Activated naive CD8-positive, alpha-beta T cell treated with anti-CD3 and anti-CD28 coated beads for 36 hours (primary cell): ENCODE results near the gene CCDC85C. TPM values are rescaled to one million over a fixed set of nuclear protein-coding genes. Genes with fewer than 3 reads are reported as not detected.

ENCODE experiments used
- DNase-seq: peaks from one replicate; pipeline ENCODE4 v3.0.0; 2021
- H3K27ac Mint-ChIP-seq: one replicate; pipeline ENCODE4 v1.8.0; 2022; ENCODE audit warnings: mild to moderate bottlenecking, moderate library complexity, mixed read lengths
- H3K27me3 Mint-ChIP-seq: one replicate; pipeline ENCODE4 v1.8.0; 2022; ENCODE audit warnings: mild to moderate bottlenecking, mixed read lengths
- H3K36me3 Mint-ChIP-seq: one replicate; pipeline ENCODE4 v1.8.0; 2021; ENCODE audit warnings: mild to moderate bottlenecking, mixed read lengths
- H3K4me1 Mint-ChIP-seq: one replicate; pipeline ENCODE4 v1.8.0; 2021; ENCODE audit warnings: mixed read lengths
- H3K4me3 Mint-ChIP-seq: one replicate; pipeline ENCODE4 v1.8.0; 2022; ENCODE audit warnings: mild to moderate bottlenecking, moderate library complexity, mixed read lengths
- H3K9me3 Mint-ChIP-seq: one replicate; pipeline ENCODE4 v1.8.0; 2022; ENCODE audit warnings: mixed read lengths
- total RNA-seq, 2 experiments: library from RNA; stranded (reverse); gene quantifications; one replicate each; pipeline ENCODE4 v1.2.3, GENCODE V29; 2021

The CCDC85C gene
- total RNA-seq, 2 experiments from 2014 or later: 6.3 to 8.9 TPM

GRCh38 chr14:99602788-99603415, 1.1 kb downstream of the CCDC85C start:
- H3K27me3 Mint-ChIP-seq: peaks cover 6% of the 10 kb centered on the region
- no peak for DNase-seq
- peak overlapping the region; percentile 63 for H3K4me3 Mint-ChIP-seq
- no peaks in the 10 kb centered on the region for H3K9me3 Mint-ChIP-seq
- no peak overlapping the region for H3K27ac Mint-ChIP-seq
- no peaks in the 10 kb centered on the region for H3K36me3 Mint-ChIP-seq
- peaks cover 21% of the 10 kb centered on the region for H3K4me1 Mint-ChIP-seq

- DNase-seq: no peak
- Mint-ChIP-seq H3K4me1 (peaks cover 21% of the 10 kb centered on the region), H3K27ac (no peak overlapping the region), H3K9me3 (no peaks in the 10 kb centered on the region), H3K27me3 (peaks cover 6% of the 10 kb centered on the region), H3K4me3 (peak overlapping the region; percentile 63), H3K36me3 (no peaks in the 10 kb centered on the region)
Measured at GRCh38 chr14:99602054-99602787, 1.8 kb downstream of the CCDC85C start.

- Mint-ChIP-seq H3K9me3 (no peaks in the 10 kb centered on the region), H3K27ac (no peak overlapping the region), H3K4me3 (no peak overlapping the region), H3K36me3 (no peaks in the 10 kb centered on the region), H3K4me1 (peaks cover 21% of the 10 kb centered on the region), H3K27me3 (peaks cover 6% of the 10 kb centered on the region)
- DNase-seq: no peak
Measured at GRCh38 chr14:99601361-99601831, 2.6 kb downstream of the CCDC85C start.

- Mint-ChIP-seq H3K4me1 (peaks cover 18% of the 10 kb centered on the region), H3K9me3 (no peaks in the 10 kb centered on the region), H3K36me3 (no peaks in the 10 kb centered on the region), H3K27ac (peak overlapping the region; percentile 38), H3K27me3 (peaks cover 6% of the 10 kb centered on the region), H3K4me3 (no peak overlapping the region)
- DNase-seq: no peak
Measured at GRCh38 chr14:99600232-99600888, 3.6 kb downstream of the CCDC85C start.

GRCh38 chr14:99599393-99599792, 4.6 kb downstream of the CCDC85C start:
- no peak for DNase-seq
- H3K9me3 Mint-ChIP-seq: no peaks in the 10 kb centered on the region
- peaks cover 6% of the 10 kb centered on the region for H3K27me3 Mint-ChIP-seq
- H3K36me3 Mint-ChIP-seq: no peaks in the 10 kb centered on the region
- no peak overlapping the region for H3K4me3 Mint-ChIP-seq
- H3K4me1 Mint-ChIP-seq: peaks cover 26% of the 10 kb centered on the region
- H3K27ac Mint-ChIP-seq: no peak overlapping the region

GRCh38 chr14:99598774-99599173, 5.2 kb downstream of the CCDC85C start:
- H3K9me3 Mint-ChIP-seq: no peaks in the 10 kb centered on the region
- DNase-seq: no peak
- no peak overlapping the region for H3K27ac Mint-ChIP-seq
- peaks cover 26% of the 10 kb centered on the region for H3K4me1 Mint-ChIP-seq
- H3K36me3 Mint-ChIP-seq: no peaks in the 10 kb centered on the region
- H3K27me3 Mint-ChIP-seq: peaks cover 6% of the 10 kb centered on the region
- H3K4me3 Mint-ChIP-seq: no peak overlapping the region

GRCh38 chr14:99597911-99598600, 6.0 kb downstream of the CCDC85C start:
- Mint-ChIP-seq H3K36me3 (no peaks in the 10 kb centered on the region), H3K4me1 (peaks cover 26% of the 10 kb centered on the region), H3K9me3 (no peaks in the 10 kb centered on the region), H3K4me3 (no peak overlapping the region), H3K27ac (no peak overlapping the region), H3K27me3 (peaks cover 6% of the 10 kb centered on the region)
- DNase-seq: no peak

GRCh38 chr14:99596772-99597171, 7.2 kb downstream of the CCDC85C start:
- no peak overlapping the region for H3K4me3 Mint-ChIP-seq

GRCh38 chr14:99596071-99596627, 7.9 kb downstream of the CCDC85C start:
- H3K27ac Mint-ChIP-seq: no peak overlapping the region
- no peak for DNase-seq
- no peaks in the 10 kb centered on the region for H3K36me3 Mint-ChIP-seq
- no peak overlapping the region for H3K4me3 Mint-ChIP-seq
- H3K9me3 Mint-ChIP-seq: no peaks in the 10 kb centered on the region
- peaks cover 13% of the 10 kb centered on the region for H3K4me1 Mint-ChIP-seq
- H3K27me3 Mint-ChIP-seq: no peaks in the 10 kb centered on the region

More at GRCh38 chr14:99596772-99597171, 7.2 kb downstream of the CCDC85C start:
- no peaks in the 10 kb centered on the region for H3K27me3 Mint-ChIP-seq
- no peak for DNase-seq
- H3K27ac Mint-ChIP-seq: no peak overlapping the region
- H3K4me1 Mint-ChIP-seq: peaks cover 16% of the 10 kb centered on the region
- no peaks in the 10 kb centered on the region for H3K9me3 Mint-ChIP-seq
- H3K36me3 Mint-ChIP-seq: no peaks in the 10 kb centered on the region

- Mint-ChIP-seq H3K36me3 (no peaks in the 10 kb centered on the region), H3K9me3 (no peaks in the 10 kb centered on the region), H3K27me3 (no peaks in the 10 kb centered on the region), H3K4me3 (no peak overlapping the region), H3K27ac (peak overlapping the region; percentile 62), H3K4me1 (peaks cover 13% of the 10 kb centered on the region)
- no peak for DNase-seq
Measured at GRCh38 chr14:99595524-99595923, 8.5 kb downstream of the CCDC85C start.

- Mint-ChIP-seq H3K4me3 (peak overlapping the region; percentile 62), H3K27me3 (no peaks in the 10 kb centered on the region), H3K9me3 (no peaks in the 10 kb centered on the region), H3K36me3 (no peaks in the 10 kb centered on the region), H3K4me1 (peaks cover 10% of the 10 kb centered on the region), H3K27ac (peak overlapping the region; percentile 62)
- peak; percentile 40 for DNase-seq
Measured at GRCh38 chr14:99595034-99595433, 9.0 kb downstream of the CCDC85C start.

GRCh38 chr14:99593971-99594841, 9.8 kb downstream of the CCDC85C start:
- Mint-ChIP-seq H3K9me3 (no peaks in the 10 kb centered on the region), H3K4me3 (no peak overlapping the region), H3K27me3 (no peaks in the 10 kb centered on the region), H3K4me1 (peaks cover 12% of the 10 kb centered on the region), H3K36me3 (no peaks in the 10 kb centered on the region), H3K27ac (peak overlapping the region; percentile 62)
- DNase-seq: no peak

GRCh38 chr14:99592933-99593753, 10.9 kb downstream of the CCDC85C start:
- H3K27me3 Mint-ChIP-seq: no peaks in the 10 kb centered on the region

More at GRCh38 chr14:99592933-99593753, 10.9 kb downstream of the CCDC85C start:
- no peak overlapping the region for H3K27ac Mint-ChIP-seq
- H3K36me3 Mint-ChIP-seq: no peaks in the 10 kb centered on the region
- no peak overlapping the region for H3K4me3 Mint-ChIP-seq
- H3K9me3 Mint-ChIP-seq: no peaks in the 10 kb centered on the region
- H3K4me1 Mint-ChIP-seq: peaks cover 12% of the 10 kb centered on the region
- DNase-seq: no peak
